Right atrium auricular region (tissue), 2 donors: ENCODE measurements around the gene ATP6V1F. TPM values are rescaled to one million over a fixed set of nuclear protein-coding genes. Genes with fewer than 3 reads are reported as not detected.

Experiments
- DNase-seq: peaks from one replicate; pipeline ENCODE4 v3.0.0-alpha.2; 2019; ENCODE audit warnings: low spot score
- H3K27ac ChIP-seq, 2 donors: fragments of 200-600 bp; sonication (generic); 1 replicate in 1 of 2; 2 replicates in 1 of 2; pipeline ENCODE4 v1.5.1; 2016 to 2019
- H3K27me3 ChIP-seq, 2 donors: fragments of 200-600 bp; sonication (generic); one replicate each; pipeline versions ENCODE4 v1.5.1 to v1.6.0; 2017 to 2019
- H3K36me3 ChIP-seq: fragments of 200-600 bp; sonication (generic); one replicate; pipeline ENCODE4 v1.5.1; 2016
- H3K4me1 ChIP-seq, 2 donors: fragments of 200-600 bp; sonication (generic); one replicate each; pipeline versions ENCODE4 v1.5.1 to v1.6.0; 2017 to 2019
- H3K4me3 ChIP-seq, 2 donors: fragments of 200-600 bp; sonication (generic); 1 replicate in 1 of 2; 2 replicates in 1 of 2; pipeline ENCODE4 v1.5.1; 2017 to 2019; ENCODE audit warnings: mild to moderate bottlenecking in 1 of 2, moderate library complexity in 1 of 2
- H3K9me3 ChIP-seq, 2 donors: fragments of 200-600 bp; sonication (generic); one replicate each; pipeline ENCODE4 v1.5.1; 2019
- CTCF ChIP-seq, 2 donors: fragments of 200-600 bp; sonication (generic); IDR thresholded peaks; one replicate each; pipeline ENCODE4 v1.5.1; 2019; ENCODE audit warnings: antibody characterized with exemption in 2 of 2
- total RNA-seq, 2 donors: library from RNA; depleted of rRNA; stranded (reverse); fragments of >200 nt; gene quantifications; one replicate each; pipeline ENCODE4 v1.1.0, GENCODE V29; 2016

ATP6V1F gene
- total RNA-seq, 2 donors from 2014 or later, result 121 TPM

DNA sequence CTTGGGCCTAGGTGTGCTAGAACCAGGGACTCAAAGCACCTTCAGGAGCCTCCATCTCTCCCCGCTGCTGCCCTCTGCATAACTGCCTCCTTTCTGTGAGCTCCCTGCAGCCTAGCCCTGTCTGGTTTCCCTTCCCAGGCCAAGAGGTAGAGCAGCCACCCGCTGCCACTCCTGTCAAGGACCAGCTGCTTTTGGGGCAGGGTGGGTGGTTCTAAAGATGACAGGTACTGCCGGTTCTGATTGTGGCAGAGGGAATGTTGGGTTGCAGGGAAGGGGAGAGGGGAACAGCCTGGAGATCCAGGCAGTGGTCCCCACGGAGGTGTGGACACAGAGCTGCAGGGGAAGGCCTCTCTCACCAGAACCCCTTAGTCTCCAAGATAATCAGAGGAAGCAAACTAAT is 36.1 kb upstream of the ATP6V1F start:
- DNase-seq, result no peak
- Histone ChIP-seq H3K36me3 (no peaks in the 10 kb centered on the region), H3K4me3 (no peak overlapping the region), H3K27me3 (no peaks in the 10 kb centered on the region), H3K27ac (peak overlapping the region; percentile 93 to 99), H3K9me3 (no peaks in the 10 kb centered on the region), H3K4me1 (peaks cover 0 to 38% of the 10 kb centered on the region in 2 donors)
- TF ChIP-seq CTCF (IDR thresholded peaks at IDR 0.05), result no peak

DNA sequence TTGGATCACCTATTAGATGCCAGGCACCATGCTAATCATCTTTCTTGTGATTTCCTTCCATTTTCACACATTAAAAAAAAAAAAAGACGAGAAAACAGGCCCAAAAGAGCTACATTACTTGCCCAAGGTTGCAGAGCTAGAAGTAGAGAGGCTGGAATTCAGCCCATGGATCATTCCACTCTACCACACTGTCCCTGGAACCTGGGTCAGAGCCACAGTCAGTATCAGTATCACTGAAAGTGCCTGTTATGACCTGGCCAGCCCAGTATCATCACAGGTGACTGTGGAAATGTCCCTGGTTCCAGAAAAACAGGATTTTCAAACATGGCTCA is 35.8 kb upstream of the ATP6V1F start:
- Histone ChIP-seq H3K36me3 (no peaks in the 10 kb centered on the region), H3K4me1 (peaks cover 0 to 42% of the 10 kb centered on the region in 2 donors), H3K27ac (peak overlapping the region; percentile 93 to 99), H3K27me3 (no peaks in the 10 kb centered on the region), H3K4me3 (no peak overlapping the region), H3K9me3 (no peaks in the 10 kb centered on the region)
- no peak for TF ChIP-seq CTCF (IDR thresholded peaks at IDR 0.05)
- no peak for DNase-seq

GRCh38 chr7:128827248-128827958 is 35.3 kb upstream of the ATP6V1F start:
- no peaks in the 10 kb centered on the region for H3K27me3 ChIP-seq
- H3K9me3 ChIP-seq, result no peaks in the 10 kb centered on the region
- H3K4me3 ChIP-seq, result peak overlapping the region in 1 of 2 donors; percentile 4
- no peak for DNase-seq
- H3K36me3 ChIP-seq, result no peaks in the 10 kb centered on the region
- H3K4me1 ChIP-seq, result peaks cover 0 to 47% of the 10 kb centered on the region in 2 donors
- no peak for TF ChIP-seq CTCF (IDR thresholded peaks at IDR 0.05)
- H3K27ac ChIP-seq, result peak overlapping the region; percentile 93 to 99

GRCh38 chr7:128827971-128828711 is 34.5 kb upstream of the ATP6V1F start:
- Histone ChIP-seq H3K9me3 (no peaks in the 10 kb centered on the region), H3K4me3 (peak overlapping the region in 1 of 2 donors; percentile 4), H3K36me3 (no peaks in the 10 kb centered on the region), H3K27me3 (no peaks in the 10 kb centered on the region), H3K4me1 (peaks cover 0 to 54% of the 10 kb centered on the region in 2 donors), H3K27ac (peak overlapping the region; percentile 93 to 99)
- no peak for TF ChIP-seq CTCF (IDR thresholded peaks at IDR 0.05)
- DNase-seq, result no peak

GRCh38 chr7:128829391-128830166 is 33.1 kb upstream of the ATP6V1F start:
- peaks cover 0 to 67% of the 10 kb centered on the region in 2 donors for H3K4me1 ChIP-seq
- no peaks in the 10 kb centered on the region for H3K9me3 ChIP-seq
- peak overlapping the region; percentile 62 to 77 for H3K4me3 ChIP-seq
- peaks cover 1% of the 10 kb centered on the region for H3K36me3 ChIP-seq
- peak overlapping the region; percentile 93 to 99 for H3K27ac ChIP-seq
- no peak for TF ChIP-seq CTCF (IDR thresholded peaks at IDR 0.05)
- no peaks in the 10 kb centered on the region for H3K27me3 ChIP-seq
- no peak for DNase-seq
